K562 (cell line): ENCODE data around the gene RAP1GAP2. TPM values are rescaled to one million over a fixed set of nuclear protein-coding genes. Genes with fewer than 3 reads are reported as not detected.

Source experiments
- ATAC-seq: fragments of 200-7000 bp; cut with Tn5 transposase; 3 replicates; pipeline ENCODE4 v1.9.1; 2020; ENCODE audit warnings: moderate library complexity
- BruUV-seq: library from RNA; stranded (reverse); fragments of 400-500 nt; replicated peaks from 2 replicates; lab custom pipeline; 2021; lab: Mats Ljungman, UMichigan
- CTCF ChIA-PET: fragments of 300-600 bp; formaldehyde crosslinking; extraction: SDS; loops from one replicate; lab custom pipeline; 2021; ENCODE audit warnings: low intra/inter-chr PET ratio; lab: Yijun Ruan, JAX
- POLR2A ChIA-PET: fragments of 300-600, 350-650 bp; sonication (Branson Sonifier 250); formaldehyde crosslinking; extraction: SDS; loops from one replicate; lab custom pipeline; 2021; ENCODE audit warnings: antibody characterized with exemption, inconsistent platforms; lab: Yijun Ruan, JAX
- DNase-seq, 4 experiments: peaks; one replicate each; pipeline versions ENCODE4 v3.0.0 to v3.0.0-alpha.2; 2011 to 2018; ENCODE audit warnings: low spot score in 3 of 4, mixed read lengths in 3 of 4; ENCODE audit errors: extremely low read depth in 1 of 4
- FAIRE-seq: peaks from 2 replicates; lab custom pipeline; 2011; peaks lifted over from hg19 to GRCh38; lab: Jason Lieb, UNC
- H2AFZ ChIP-seq: 2 replicates; pipeline ENCODE4 v1.6.0; 2011; ENCODE audit warnings: low read depth, low read length, control low read depth, inconsistent platforms
- H3K27ac ChIP-seq: fragments of 200-600 bp; 3 replicates; pipeline ENCODE4 v1.8.0; 2011; ENCODE audit warnings: low read depth, mild to moderate bottlenecking, control low read depth, inconsistent platforms, low read length, moderate library complexity, mixed read lengths; ENCODE audit errors: extremely low read depth
- H3K27me3 ChIP-seq, 2 experiments: fragments of 300-600 bp in 1 of 2; 2 replicates in 1 of 2; 3 replicates in 1 of 2; pipeline versions ENCODE4 v1.6.0 to v1.8.0; 2011; ENCODE audit warnings: inconsistent platforms in 2 of 2, low read length in 2 of 2, mild to moderate bottlenecking in 1 of 2, mixed read lengths in 1 of 2, moderate library complexity in 1 of 2; ENCODE audit not compliant: control insufficient read depth in 2 of 2, insufficient read depth in 2 of 2
- H3K36me3 ChIP-seq: fragments of 300-600 bp; 3 replicates; pipeline ENCODE4 v1.8.0; 2011; ENCODE audit warnings: mild to moderate bottlenecking, low read length, inconsistent platforms; ENCODE audit not compliant: control insufficient read depth, insufficient read depth
- H3K4me1 ChIP-seq, 2 experiments: fragments of 200-600 bp in 1 of 2; replicated peaks in 1 of 2; 2 replicates in 1 of 2; 3 replicates in 1 of 2; pipeline versions ENCODE4 v1.5.1 to v1.8.0; 2011; ENCODE audit warnings: inconsistent platforms in 2 of 2, low read length in 2 of 2, mild to moderate bottlenecking in 1 of 2, mixed read lengths in 1 of 2, moderate library complexity in 1 of 2; ENCODE audit not compliant: control insufficient read depth in 2 of 2, insufficient read depth in 2 of 2
- H3K4me2 ChIP-seq: 2 replicates; pipeline ENCODE4 v1.6.1; 2011; ENCODE audit warnings: low read length, control low read depth, inconsistent platforms, mixed read lengths; ENCODE audit not compliant: insufficient read depth
- H3K4me3 ChIP-seq: fragments of 200-600 bp; sonication (generic), shearing (Covaris generic); 2 replicates; pipeline ENCODE4 v1.5.1; 2016; ENCODE audit warnings: control low read depth, inconsistent platforms
- H3K79me2 ChIP-seq: fragments of 200-600 bp; 3 replicates; pipeline ENCODE4 v1.8.0; 2011; ENCODE audit warnings: low read length, inconsistent platforms; ENCODE audit not compliant: control insufficient read depth, insufficient read depth
- H3K9ac ChIP-seq, 2 experiments: 2 replicates each; pipeline versions ENCODE4 v1.6.0 to v1.6.1; 2011; ENCODE audit warnings: low read depth in 2 of 2, low read length in 2 of 2, control low read depth in 1 of 2, inconsistent platforms in 1 of 2, mild to moderate bottlenecking in 1 of 2, mixed read lengths in 1 of 2; ENCODE audit not compliant: insufficient read depth in 1 of 2
- H3K9me1 ChIP-seq: one replicate; pipeline ENCODE4 v1.6.0; 2011; ENCODE audit warnings: inconsistent platforms, mild to moderate bottlenecking, low read length, moderate library complexity; ENCODE audit not compliant: control insufficient read depth, insufficient read depth
- H3K9me3 ChIP-seq: replicated peaks from 2 replicates; pipeline ENCODE4 v1.5.1; 2011; ENCODE audit warnings: low read depth, low read length, inconsistent platforms; ENCODE audit not compliant: control insufficient read depth, insufficient read depth
- H4K20me1 ChIP-seq: replicated peaks from 2 replicates; pipeline ENCODE4 v1.6.1; 2011; ENCODE audit warnings: low read length, inconsistent platforms, mixed read lengths; ENCODE audit not compliant: control insufficient read depth, insufficient read depth
- CHD7 ChIP-seq: fragments of 200-600 bp; sonication (generic); IDR thresholded peaks from one replicate; pipeline ENCODE4 v1.6.1; 2012; ENCODE audit warnings: mild to moderate bottlenecking, low read depth, low read length, inconsistent platforms
- ELK3 ChIP-seq: fragments of 450-650 bp; formaldehyde crosslinking; IDR thresholded peaks from 2 replicates; pipeline ENCODE4 v1.4.0; 2020; ENCODE audit warnings: mild to moderate bottlenecking
- GTF2F1 ChIP-seq: IDR thresholded peaks from 2 replicates; pipeline ENCODE4 v1.6.1; 2011; ENCODE audit warnings: low read depth, low read length, improper control_type of control experiment
- HDAC8 ChIP-seq: fragments of 450-650 bp; IDR thresholded peaks from 2 replicates; pipeline ENCODE4 v1.6.1; 2016; ENCODE audit warnings: mild to moderate bottlenecking, missing genetic modification characterization, moderate library complexity, missing compliant biosample characterization
- PHF8 ChIP-seq: fragments of 200-600 bp; sonication (generic); IDR thresholded peaks from 2 replicates; pipeline ENCODE4 v1.6.1; 2012; ENCODE audit warnings: mixed run types, mild to moderate bottlenecking, inconsistent platforms, low read length, moderate library complexity, borderline replicate concordance
- ZBTB12 ChIP-seq: fragments of 250-450 bp; sonication (Bioruptor Pico); IDR thresholded peaks from 2 replicates; pipeline ENCODE4 v1.4.0; 2020
- ZNF41 ChIP-seq: fragments of 250-450 bp; sonication (Bioruptor Pico); conservative IDR thresholded peaks from 2 replicates; pipeline ENCODE4 v1.4.0; 2020; ENCODE audit warnings: mild to moderate bottlenecking
- ZNF75A ChIP-seq: fragments of 450-650 bp; formaldehyde crosslinking; IDR thresholded peaks from 2 replicates; pipeline ENCODE4 v1.4.0; 2020; ENCODE audit warnings: mild to moderate bottlenecking
- WGBS: fragments of 100-300 bp; shearing (Covaris generic); methylation state at CpG from one replicate; pipeline ENCODE4 v1.1.6; 2016; ENCODE audit warnings: low coverage, mixed read lengths; ENCODE audit not compliant: insufficient coverage; ENCODE audit errors: missing lambda C conversion rate; 5-methylcytosine and 5-hydroxymethylcytosine counted together
- in situ Hi-C: fragments of 300-500 bp; cut with MboI; formaldehyde crosslinking; loops from 4 replicates; pipeline ENCODE4 v1.15.0; 2018; ENCODE audit warnings: inconsistent platforms, mixed read lengths
- intact Hi-C: fragments of 100-400 bp; cut with micrococcal nuclease; formaldehyde crosslinking; loops from 2 replicates; pipeline ENCODE4 v1.14.2; 2022
- polyA plus RNA-seq, 8 experiments: library from polyadenylated mRNA; depleted of rRNA in 4 of 8; stranded (reverse) in 5 of 8; unstranded in 3 of 8; fragments of >200 nt; fragmentation: Nextera tagmentation in 2 of 8; fragmentation: Illumina TruSeq in 1 of 8; extraction: Ambion mirVana in 2 of 8; extraction: Trizol in 1 of 8; gene quantifications; 2 replicates each; pipeline versions ENCODE4 v1.2.1 to v1.2.3, GENCODE V29; 2011 to 2014; ENCODE audit warnings: inconsistent platforms in 1 of 8, missing spikeins in 1 of 8
- total RNA-seq, 7 experiments: library from RNA; depleted of rRNA in 6 of 7; stranded (reverse); fragments of >200 nt in 6 of 7; fragmentation: Illumina TruSeq in 2 of 7; extraction: Trizol in 2 of 7; gene quantifications; 2 replicates each; pipeline versions ENCODE4 v1.2.1 to v1.2.3, GENCODE V29; 2011 to 2021; ENCODE audit warnings: low replicate concordance in 1 of 7

Gene RAP1GAP2
- total and polyA plus RNA-seq, 9 of the 15 experiments (the other 6 are each of a cell fraction or from before 2014, with no cell fraction given) = 0.01 to 1.3 (median 0.42) TPM; not detected in 1

- Histone ChIP-seq H3K4me1 (no peaks in the 10 kb centered on the region), H3K27ac (no peak overlapping the region), H3K4me3 (no peak overlapping the region), H3K9me3 (no peaks in the 10 kb centered on the region), H4K20me1 (0 out of 2 replicates have a peak, but pooled peaks cover 4% of the 10 kb centered on the region), H3K36me3 (no peaks in the 10 kb centered on the region), H2AFZ (no peak overlapping the region), H3K4me2 (no peak overlapping the region), H3K9me1 (no peaks in the 10 kb centered on the region), H3K9ac (no peak overlapping the region), H3K27me3 (peaks cover 0 to 12% of the 10 kb centered on the region in 2 experiments; a peak in 3 of 5 replicates), H3K79me2 (no peaks in the 10 kb centered on the region)
- in situ Hi-C loops = loop anchor here (25.0 kb wide), 1 partner anchor 179 kb away; no protein-coding TSS in a partner anchor
- intact Hi-C loops = no loop called here
- CTCF ChIA-PET = no interaction called here
- FAIRE-seq = no peak
- POLR2A ChIA-PET = no interaction called here
- no TSS peak for BruUV-seq
- DNase-seq = no peak
- WGBS = 3% methylated on average over 5 of the region's 7 CpGs
- ATAC-seq = no peak
- TF ChIP-seq CHD7 = no peak
- TF ChIP-seq ZNF41 (CRISPR knock-in tag) = no peak
- no peak for TF ChIP-seq ZBTB12 (CRISPR knock-in tag)
- no peak for TF ChIP-seq ELK3 (CRISPR knock-in tag)
- no peak for TF ChIP-seq PHF8
- no peak for TF ChIP-seq HDAC8
- no peak for TF ChIP-seq GTF2F1
- no peak for TF ChIP-seq ZNF75A (CRISPR knock-in tag)
Observed at GRCh38 chr17:3015890-3016289, 219.7 kb downstream of the RAP1GAP2 start.
